ENCODE data around the gene ROBO1. TPM values are rescaled to one million over a fixed set of nuclear protein-coding genes. Genes with fewer than 3 reads are reported as not detected.

ROBO1 gene
- total RNA-seq, 1 donor from 2014 or later: 278 TPM

Small RNAs within 50 kb of the gene (small RNA-seq; reads per million reads assigned to genes)
- 0.21 reads per million for gene MIR3923 (ENCODE audit: low replicate concordance)
- gene RN7SL751P (ENCODE audit: low replicate concordance): not detected
